Right lobe of liver (tissue), 6 donors: ENCODE measurements around the gene TRIM41. TPM values are rescaled to one million over a fixed set of nuclear protein-coding genes. Genes with fewer than 3 reads are reported as not detected.
A peak's percentile ranks its signal among the peaks of the same experiment; 100 is the strongest.
"Not testable (repeated sequence)": the region's sequence is repeated elsewhere in the genome, so short reads cannot be mapped to it uniquely, and the experiment has no call there.

Source experiments
- ATAC-seq, 4 donors: fragments of 200-7000 bp; cut with Tn5 transposase; one replicate each; pipeline ENCODE4 v1.9.1; 2020; ENCODE audit warnings: mild to moderate bottlenecking in 4 of 4, moderate library complexity in 4 of 4
- DNase-seq, 3 donors: peaks; one replicate each; pipeline ENCODE4 v3.0.0-alpha.2; 2020
- H3K27ac ChIP-seq, 3 donors: fragments of 200-600 bp; one replicate each; pipeline ENCODE4 v1.8.0; 2022
- H3K27me3 ChIP-seq, 2 donors: fragments of 200-600 bp; one replicate each; pipeline ENCODE4 v1.8.0; 2022
- H3K36me3 ChIP-seq, 4 donors: fragments of 200-600 bp; sonication (generic) in 1 of 4; one replicate each; pipeline versions ENCODE4 v1.5.1 to v1.8.0; 2017 to 2022; ENCODE audit warnings: control low read depth in 1 of 4
- H3K4me1 ChIP-seq, 4 donors: fragments of 200-600 bp; sonication (generic) in 1 of 4; one replicate each; pipeline versions ENCODE4 v1.5.1 to v1.8.0; 2017 to 2022; ENCODE audit warnings: control low read depth in 1 of 4
- H3K4me3 ChIP-seq, 3 donors: fragments of 200-600 bp; one replicate each; pipeline ENCODE4 v1.8.0; 2022
- H3K9me3 ChIP-seq, 4 donors: fragments of 200-600 bp; sonication (generic) in 1 of 4; one replicate each; pipeline versions ENCODE4 v1.5.1 to v1.8.0; 2017 to 2022; ENCODE audit warnings: control low read depth in 1 of 4
- CTCF ChIP-seq, 4 donors: fragments of 200-600 bp in 3 of 4; fragments of 450-650 bp in 1 of 4; IDR thresholded peaks; one replicate each; pipeline versions ENCODE4 v1.5.1 to v1.8.0; 2016 to 2022; ENCODE audit warnings: antibody characterized with exemption in 4 of 4, mild to moderate bottlenecking in 2 of 4
- POLR2A ChIP-seq: fragments of 450-650 bp; IDR thresholded peaks from one replicate; pipeline ENCODE4 v1.6.1; 2017; ENCODE audit warnings: antibody characterized with exemption, mild to moderate bottlenecking
- WGBS: methylation state at CpG from one replicate; pipeline ENCODE4 v1.1.6; 2018; ENCODE audit warnings: low coverage, low lambda C conversion rate; ENCODE audit not compliant: insufficient coverage; ENCODE audit errors: missing lambda C conversion rate; 5-methylcytosine and 5-hydroxymethylcytosine counted together
- intact Hi-C, 2 donors: fragments of 100-400 bp; cut with DNase I; formaldehyde crosslinking; loops; one replicate each; pipeline versions ENCODE4 v1.11.2 to v1.14.1; 2022
- long read RNA-seq: library from polyadenylated mRNA; unstranded; transcript quantifications from one replicate; pipeline ENCODE4 v2.0.0, GENCODE V29; 2019
- total RNA-seq, 6 experiments: library from RNA; depleted of rRNA in 2 of 6; stranded (reverse); fragments of >200 nt in 2 of 6; fragmentation: NEBNext Ultra II Directional in 3 of 6; extraction: Animal tissue kit (Norgen Biotek cat#: 25700) in 3 of 6; gene quantifications; one replicate each; pipeline versions ENCODE4 v1.1.0 to v1.2.4, GENCODE V29; 2016 to 2023
- donor health status: DM: no; HTN: yes; CAD: no.
- donor health status: DM: no; HTN: no; CAD: no.
- donor health status: DM: no; HTN: no; CAD: no.
- donor health status: DM: no; HTN: yes; CAD: no.
- donor health status: DM: no; HTN: yes; CAD: no.

The TRIM41 gene
- 10 to 100 TPM in 4 of 6 experiments, 1 to 10 TPM in 2; 7.3 to 20.6 (median 15.9) TPM for total RNA-seq
- long read RNA-seq, result 0 reads

DNA sequence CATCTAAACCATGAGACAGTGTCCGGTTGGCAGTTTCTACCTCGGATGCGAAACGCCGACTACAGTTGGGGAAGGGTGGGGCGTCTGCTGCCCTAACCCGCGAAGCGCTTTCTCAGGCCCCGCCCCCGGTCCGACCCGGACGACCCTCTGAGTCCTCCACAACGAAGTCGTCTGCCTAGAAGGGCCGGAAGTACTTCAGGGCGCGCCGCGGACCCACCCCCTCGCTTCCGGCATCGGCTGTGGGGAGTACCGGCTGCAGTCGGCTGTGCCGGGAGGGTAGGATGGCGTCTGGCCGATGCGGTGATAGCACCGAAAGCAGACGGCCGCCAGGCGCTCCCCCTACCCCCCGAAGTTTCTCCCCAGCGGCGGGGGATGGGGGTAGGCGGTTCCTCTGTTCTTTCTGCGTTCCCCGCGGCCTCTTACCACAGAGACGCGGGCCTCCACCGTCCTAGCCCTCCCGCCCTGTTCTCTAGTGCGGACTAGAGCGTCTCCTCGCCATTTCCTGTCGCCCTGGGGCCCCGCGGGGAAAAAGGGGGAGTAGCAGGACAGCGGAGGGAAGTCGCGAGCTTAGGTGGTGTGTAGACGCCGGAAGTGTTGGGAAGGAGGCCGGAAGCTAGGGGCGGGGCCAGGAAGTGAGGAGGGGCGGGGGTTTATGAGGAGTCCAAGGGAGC lies at the start of gene TRIM41:
TRIM41 (plus strand) TSS at position 224 of the 671 bp plus-strand sequence. CDS start 719 bp downstream, outside the sequence.
- DNase-seq (peak; percentile 99), ATAC-seq (peak; percentile 81 to 89 (median 84))
- H3K36me3 ChIP-seq, result peaks cover 0 to 7% (median 1%) of the 10 kb centered on the region in 4 donors
- peak within 1 kb of the TSS; percentile 79 to 98 (median 96) for H3K4me3 ChIP-seq
- peak within 1 kb of the TSS; percentile 87 to 95 (median 88) for H3K27ac ChIP-seq
- TF ChIP-seq CTCF (IDR thresholded peaks at IDR 0.05) (peak in 1 of 4 donors; percentile 10), POLR2A (peak; percentile 94)
- intact Hi-C loops, result no loop called here
- peaks cover 0 to 8% (median 0%) of the 10 kb centered on the region in 4 donors for H3K4me1 ChIP-seq
- H3K9me3 ChIP-seq, result no peaks in the 10 kb centered on the region
- WGBS, result 0% methylated on average over 41 of the region's 59 CpGs
- H3K27me3 ChIP-seq, result no peaks in the 10 kb centered on the region

- WGBS, result 5% methylated on average over 46 of the region's 50 CpGs
- Histone ChIP-seq H3K4me1 (no peaks in the 10 kb centered on the region), H3K27ac (no peak overlapping the region), H3K4me3 (no peak overlapping the region), H3K9me3 (no peaks in the 10 kb centered on the region), H3K36me3 (no peaks in the 10 kb centered on the region), H3K27me3 (peaks cover 0 to 19% of the 10 kb centered on the region in 2 donors)
- intact Hi-C loops, result no loop called here
- ATAC-seq (peak in 2 of 4 donors; percentile 18 to 59), DNase-seq (no peak)
- TF ChIP-seq CTCF (IDR thresholded peaks at IDR 0.05), result no peak
- no peak for TF ChIP-seq POLR2A
Measured at GRCh38 chr5:181173420-181174342, 49.4 kb upstream of the TRIM41 start.

DNA sequence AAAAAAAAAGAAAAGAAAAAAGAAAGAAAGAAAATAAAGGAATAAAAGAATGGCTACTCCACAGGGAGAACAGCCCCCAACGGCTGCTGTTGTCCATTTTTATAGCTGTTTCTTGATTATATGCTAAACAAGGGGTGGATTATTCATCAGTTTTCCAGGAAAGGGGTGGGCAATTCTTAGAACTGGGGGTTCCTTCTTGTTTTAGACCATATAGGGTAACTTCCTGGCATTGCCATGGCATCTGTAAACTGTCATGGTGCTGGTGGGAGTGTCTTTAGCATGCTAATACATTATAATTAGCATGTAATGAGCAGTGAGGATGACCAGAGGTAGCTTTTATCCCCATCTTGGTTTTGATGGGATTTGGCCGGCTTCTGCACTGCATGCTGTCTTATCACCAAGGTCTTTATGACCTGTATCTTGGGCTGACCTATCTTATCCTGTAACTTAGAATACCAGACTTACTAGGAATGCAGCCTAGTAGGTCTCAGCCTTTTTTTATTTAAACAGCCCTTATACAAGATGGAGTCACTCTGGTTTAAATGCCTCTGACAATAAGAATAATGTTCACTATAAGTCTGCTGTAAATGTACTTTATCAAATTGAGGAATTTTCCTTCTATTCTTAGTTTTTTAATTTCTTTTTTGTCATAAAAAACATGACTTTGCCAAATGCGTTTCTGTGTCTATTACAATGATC lies 46.7 kb upstream of the TRIM41 start:
- Histone ChIP-seq H3K4me3 (no peak overlapping the region), H3K9me3 (no peaks in the 10 kb centered on the region), H3K27me3 (peaks cover 0 to 6% of the 10 kb centered on the region in 2 donors), H3K27ac (no peak overlapping the region), H3K4me1 (no peaks in the 10 kb centered on the region), H3K36me3 (no peaks in the 10 kb centered on the region)
- DNase-seq, result no peak
- WGBS, result 73% methylated on average over 3 of the region's 3 CpGs
- TF ChIP-seq CTCF (IDR thresholded peaks at IDR 0.05) (no peak), POLR2A (no peak)
- intact Hi-C loops, result no loop called here
- ATAC-seq, result no peak

GRCh38 chr5:181177559-181177958 lies 45.5 kb upstream of the TRIM41 start:
- H3K9me3 ChIP-seq, intact Hi-C loops, H3K27ac ChIP-seq, ATAC-seq, H3K4me3 ChIP-seq, H3K27me3 ChIP-seq, H3K36me3 ChIP-seq, DNase-seq, H3K4me1 ChIP-seq: not testable (repeated sequence)
- 50% methylated on average over 9 of the region's 14 CpGs for WGBS
